Spleen (tissue), 7 donors: ENCODE results near the gene ANKRD60.

Experiments
- POLR2A ChIP-seq, 3 donors: fragments of 450-650 bp; IDR thresholded peaks; one replicate each; pipeline ENCODE4 v1.5.1; 2017; ENCODE audit warnings: antibody characterized with exemption in 3 of 3, mild to moderate bottlenecking in 1 of 3
- POLR2AphosphoS5 ChIP-seq, 3 donors: sonication (generic); formaldehyde crosslinking; IDR thresholded peaks; one replicate each; pipeline ENCODE4 v1.5.1; 2017; ENCODE audit warnings: antibody characterized with exemption in 3 of 3
- TF ChIP-seq, protein P1 (sequence below), 11 experiments: fragments of 200-600 bp in 7 of 11; fragments of 450-650 bp in 4 of 11; sonication (generic) in 4 of 11; IDR thresholded peaks in 8 of 11; conservative IDR thresholded peaks in 3 of 11; 1 replicate in 7 of 11; 2 replicates in 4 of 11; pipeline versions ENCODE4 v1.4.0 to v1.8.0; 2016 to 2021; ENCODE audit warnings: antibody characterized with exemption in 11 of 11, inconsistent platforms in 4 of 11, mild to moderate bottlenecking in 1 of 11
- donor health status: DM: no; HTN: no; CAD: no; lungs with moderate emphysema.
- donor health status: DM: no; HTN: no; CAD: no.
- donor health status: DM: no; HTN: no; CAD: no.

DNA sequence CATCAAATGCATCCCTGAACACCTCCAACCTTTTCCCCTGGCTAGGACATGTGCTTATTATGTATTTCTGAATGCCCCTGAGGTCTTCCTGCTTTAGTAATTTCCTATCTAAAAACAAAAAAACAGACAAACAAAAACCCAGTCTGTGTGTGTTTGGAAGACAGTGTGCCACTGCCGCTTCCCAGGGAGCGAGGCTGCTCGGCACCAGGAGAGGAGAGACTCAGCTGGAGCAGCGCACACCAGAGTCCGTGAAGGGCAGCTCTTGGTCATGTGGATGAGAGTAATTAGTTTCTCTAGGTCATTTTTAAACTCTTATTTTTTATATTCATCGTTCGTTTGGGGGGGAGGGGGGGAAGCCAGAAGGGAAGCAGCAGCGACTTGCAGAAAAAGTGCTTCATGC is 10.0 kb upstream of the ANKRD60 start:
- TF ChIP-seq, protein P1, sequence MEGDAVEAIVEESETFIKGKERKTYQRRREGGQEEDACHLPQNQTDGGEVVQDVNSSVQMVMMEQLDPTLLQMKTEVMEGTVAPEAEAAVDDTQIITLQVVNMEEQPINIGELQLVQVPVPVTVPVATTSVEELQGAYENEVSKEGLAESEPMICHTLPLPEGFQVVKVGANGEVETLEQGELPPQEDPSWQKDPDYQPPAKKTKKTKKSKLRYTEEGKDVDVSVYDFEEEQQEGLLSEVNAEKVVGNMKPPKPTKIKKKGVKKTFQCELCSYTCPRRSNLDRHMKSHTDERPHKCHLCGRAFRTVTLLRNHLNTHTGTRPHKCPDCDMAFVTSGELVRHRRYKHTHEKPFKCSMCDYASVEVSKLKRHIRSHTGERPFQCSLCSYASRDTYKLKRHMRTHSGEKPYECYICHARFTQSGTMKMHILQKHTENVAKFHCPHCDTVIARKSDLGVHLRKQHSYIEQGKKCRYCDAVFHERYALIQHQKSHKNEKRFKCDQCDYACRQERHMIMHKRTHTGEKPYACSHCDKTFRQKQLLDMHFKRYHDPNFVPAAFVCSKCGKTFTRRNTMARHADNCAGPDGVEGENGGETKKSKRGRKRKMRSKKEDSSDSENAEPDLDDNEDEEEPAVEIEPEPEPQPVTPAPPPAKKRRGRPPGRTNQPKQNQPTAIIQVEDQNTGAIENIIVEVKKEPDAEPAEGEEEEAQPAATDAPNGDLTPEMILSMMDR (IDR thresholded peaks at IDR 0.05 in 8 of 11, conservative IDR thresholded peaks at IDR 0.05 in 3 of 11): no peak
- TF ChIP-seq POLR2A (IDR thresholded peaks at IDR 0.05) (no peak), POLR2AphosphoS5 (IDR thresholded peaks at IDR 0.05) (no peak)
